DOHH2 (cell line): ENCODE data around the gene OR2AK2.
A peak's percentile ranks its signal among the peaks of the same experiment; 100 is the strongest.

ENCODE experiments used
- H3F3A ChIP-seq: fragments of 200-600 bp; sonication (generic), shearing (Covaris generic); 2 replicates; pipeline ENCODE4 v1.6.0; 2016; ENCODE audit warnings: antibody characterized with exemption, mild to moderate bottlenecking; ENCODE audit not compliant: control insufficient read depth, insufficient read depth
- H3K27ac ChIP-seq: fragments of 200-600 bp; sonication (generic); 2 replicates; pipeline ENCODE4 v1.5.1; 2014; ENCODE audit warnings: low read depth, mild to moderate bottlenecking, low read length, moderate library complexity
- H3K27me3 ChIP-seq: fragments of 200-600 bp; sonication (generic); 2 replicates; pipeline ENCODE4 v1.6.1; 2014; ENCODE audit warnings: mild to moderate bottlenecking, low read length, mixed read lengths; ENCODE audit not compliant: control insufficient read depth
- H3K36me3 ChIP-seq: fragments of 200-600 bp; sonication (generic); 2 replicates; pipeline ENCODE4 v1.6.1; 2014; ENCODE audit warnings: mild to moderate bottlenecking, low read length, moderate library complexity, mixed read lengths; ENCODE audit not compliant: control insufficient read depth
- H3K4me1 ChIP-seq: fragments of 200-600 bp; sonication (generic); 2 replicates; pipeline ENCODE4 v1.6.1; 2014; ENCODE audit warnings: mild to moderate bottlenecking, low read length, mixed read lengths; ENCODE audit not compliant: control insufficient read depth
- H3K4me2 ChIP-seq: fragments of 200-600 bp; sonication (generic); 2 replicates; pipeline ENCODE4 v1.6.0; 2014; ENCODE audit warnings: mild to moderate bottlenecking, low read length, moderate library complexity
- H3K4me3 ChIP-seq: fragments of 200-600 bp; sonication (generic); 2 replicates; pipeline ENCODE4 v1.5.1; 2014; ENCODE audit warnings: mild to moderate bottlenecking, low read length, mixed read lengths
- H3K79me2 ChIP-seq: fragments of 200-600 bp; sonication (generic); 2 replicates; pipeline ENCODE4 v1.6.1; 2014; ENCODE audit warnings: mild to moderate bottlenecking, low read length, mixed read lengths; ENCODE audit not compliant: control insufficient read depth
- H3K9me2 ChIP-seq: fragments of 200-600 bp; sonication (generic); replicated peaks from 2 replicates; pipeline ENCODE4 v1.6.1; 2014; ENCODE audit warnings: mild to moderate bottlenecking, low read length, mixed read lengths; ENCODE audit not compliant: control insufficient read depth
- H3K9me3 ChIP-seq: fragments of 200-600 bp; sonication (generic); 2 replicates; pipeline ENCODE4 v1.6.1; 2014; ENCODE audit warnings: antibody characterized with exemption, low read length, mixed read lengths; ENCODE audit not compliant: control insufficient read depth, insufficient read depth
- H4K20me1 ChIP-seq: fragments of 200-600 bp; sonication (generic); 2 replicates; pipeline ENCODE4 v1.6.0; 2014; ENCODE audit warnings: low read depth, mild to moderate bottlenecking, antibody characterized with exemption, low read length, moderate library complexity; ENCODE audit not compliant: control insufficient read depth, insufficient read depth
- CTCF ChIP-seq: fragments of 200-600 bp; sonication (generic); IDR thresholded peaks from one replicate; pipeline ENCODE4 v1.5.1; 2014; ENCODE audit warnings: antibody characterized with exemption, mild to moderate bottlenecking, low read depth, low read length; ENCODE audit not compliant: poor library complexity, severe bottlenecking
- EZH2phosphoT487 ChIP-seq: fragments of 200-600 bp; sonication (generic); IDR thresholded peaks from 2 replicates; pipeline ENCODE4 v1.6.1; 2017; ENCODE audit warnings: borderline replicate concordance, mild to moderate bottlenecking, antibody characterized with exemption, low read length, moderate library complexity, mixed read lengths

Gene OR2AK2

GRCh38 chr1:247964933-247965332 lies at the start of gene OR2AK2:
TSS of gene OR2AK2 (plus strand) at chr1:247965233. CDS start at chr1:247965377, 144 bp downstream.
- H3K9me3 ChIP-seq: no peaks in the 10 kb centered on the region
- no peaks in the 10 kb centered on the region for H3K79me2 ChIP-seq
- peak within 1 kb of the TSS; percentile 60; the same call in 1 of the 2 replicates for H3K4me2 ChIP-seq
- no peaks in the 10 kb centered on the region for H4K20me1 ChIP-seq
- no peak within 1 kb of the TSS for H3K4me3 ChIP-seq
- peaks cover 25% of the 10 kb centered on the region for H3K4me1 ChIP-seq
- no peaks in the 10 kb centered on the region for H3K36me3 ChIP-seq
- H3K9me2 ChIP-seq: no peaks in the 10 kb centered on the region
- no peak for TF ChIP-seq CTCF
- TF ChIP-seq EZH2phosphoT487: no peak
- H3K27ac ChIP-seq: no peak within 1 kb of the TSS; the same call in 1 of the 2 replicates
- no peaks in the 10 kb centered on the region for H3K27me3 ChIP-seq
- H3F3A ChIP-seq: peaks cover 5% of the 10 kb centered on the region; the same call in 1 of the 2 replicates

DNA sequence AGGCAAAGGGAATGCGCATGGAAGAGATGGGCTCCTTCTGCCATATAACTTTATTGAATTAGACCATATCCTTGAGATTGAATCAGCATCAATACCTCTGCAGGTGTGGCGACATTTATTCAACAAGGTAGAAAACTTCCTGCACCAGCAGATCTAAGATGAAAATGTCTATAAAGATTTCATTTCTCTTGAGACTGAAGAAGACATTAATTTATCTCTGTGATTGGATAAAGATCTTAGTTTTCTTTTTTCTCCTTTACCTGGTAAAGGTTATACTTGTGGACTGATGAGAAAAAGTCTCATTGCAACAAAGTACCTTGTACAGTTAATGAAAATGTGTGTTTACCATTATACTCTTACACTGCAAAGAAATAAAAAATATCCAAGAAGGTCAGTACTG lies 45.1 kb upstream of the OR2AK2 start, which contains the start of gene OR2T8:
OR2T8 (plus strand) TSS at position 301 of the 400 bp plus-strand sequence. CDS start 766 bp downstream, outside the sequence.
- Histone ChIP-seq H3K4me2 (no peak within 1 kb of the TSS), H3F3A (no peaks in the 10 kb centered on the region), H3K9me3 (no peaks in the 10 kb centered on the region), H4K20me1 (no peaks in the 10 kb centered on the region), H3K36me3 (no peaks in the 10 kb centered on the region), H3K4me3 (no peak within 1 kb of the TSS), H3K9me2 (no peaks in the 10 kb centered on the region), H3K27me3 (no peaks in the 10 kb centered on the region), H3K79me2 (no peaks in the 10 kb centered on the region), H3K27ac (no peak within 1 kb of the TSS), H3K4me1 (no peaks in the 10 kb centered on the region; the same call in 1 of the 2 replicates)
- TF ChIP-seq EZH2phosphoT487: no peak
- TF ChIP-seq CTCF: no peak

DNA sequence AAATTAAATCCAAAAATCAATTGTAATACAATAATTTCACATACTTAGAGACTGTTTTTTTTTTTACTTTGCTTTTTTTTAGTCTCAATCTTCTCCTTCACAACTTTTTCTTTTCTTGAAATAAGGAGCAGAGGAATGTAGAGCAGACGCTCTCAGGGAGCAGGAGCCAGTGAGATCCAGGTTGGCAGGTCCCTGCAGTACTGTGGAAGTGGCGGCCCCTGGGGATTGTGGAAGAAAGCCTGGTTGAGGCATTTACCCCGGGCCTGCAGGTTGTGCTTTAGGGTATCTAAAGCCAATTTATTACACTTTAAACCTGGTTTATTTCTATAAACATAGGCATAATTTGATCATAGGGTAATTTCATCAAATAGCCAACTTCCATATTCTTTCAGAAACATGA lies 41.1 kb upstream of the OR2AK2 start:
- H3K4me2 ChIP-seq: no peak overlapping the region
- H3K9me3 ChIP-seq: no peaks in the 10 kb centered on the region
- H3K79me2 ChIP-seq: no peaks in the 10 kb centered on the region
- no peak for TF ChIP-seq CTCF
- no peak for TF ChIP-seq EZH2phosphoT487
- no peaks in the 10 kb centered on the region for H3F3A ChIP-seq
- H3K27ac ChIP-seq: no peak overlapping the region
- no peaks in the 10 kb centered on the region for H3K9me2 ChIP-seq
- H3K27me3 ChIP-seq: no peaks in the 10 kb centered on the region
- no peaks in the 10 kb centered on the region for H4K20me1 ChIP-seq
- no peak overlapping the region for H3K4me3 ChIP-seq
- no peaks in the 10 kb centered on the region for H3K36me3 ChIP-seq
- no peaks in the 10 kb centered on the region for H3K4me1 ChIP-seq

DNA sequence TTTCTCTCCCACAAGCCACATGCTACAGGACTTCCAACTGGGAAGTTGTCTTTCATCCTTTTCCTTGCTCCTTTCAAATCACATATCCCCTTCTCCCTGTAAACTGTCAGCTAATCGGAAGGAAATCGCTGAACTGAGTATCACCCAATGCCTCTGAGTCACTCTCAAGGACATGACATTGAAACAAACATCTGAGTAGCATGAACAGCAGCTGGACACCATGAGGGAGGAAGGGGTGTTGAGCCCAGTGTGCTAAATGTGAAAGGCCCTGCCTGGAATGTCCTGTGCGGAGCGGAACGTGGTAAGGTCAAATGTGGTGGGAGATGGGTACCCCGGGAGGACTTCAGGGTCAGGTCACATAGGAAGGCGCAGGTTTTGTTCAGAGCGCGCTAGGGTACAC lies 40.2 kb upstream of the OR2AK2 start, which contains the start of gene OR2AJ1:
OR2AJ1 (plus strand) TSS at position 22 of the 400 bp plus-strand sequence. CDS start 8,880 bp downstream, outside the sequence.
- H3F3A ChIP-seq: no peaks in the 10 kb centered on the region
- H3K4me1 ChIP-seq: no peaks in the 10 kb centered on the region
- H3K36me3 ChIP-seq: no peaks in the 10 kb centered on the region
- H3K4me3 ChIP-seq: no peak within 1 kb of the TSS
- no peaks in the 10 kb centered on the region for H4K20me1 ChIP-seq
- no peaks in the 10 kb centered on the region for H3K79me2 ChIP-seq
- no peaks in the 10 kb centered on the region for H3K27me3 ChIP-seq
- no peaks in the 10 kb centered on the region for H3K9me2 ChIP-seq
- H3K4me2 ChIP-seq: no peak within 1 kb of the TSS
- TF ChIP-seq CTCF: no peak
- no peak for TF ChIP-seq EZH2phosphoT487
- no peak within 1 kb of the TSS for H3K27ac ChIP-seq
- H3K9me3 ChIP-seq: no peaks in the 10 kb centered on the region
